ENCODE data around the gene MYO1D.

DNA sequence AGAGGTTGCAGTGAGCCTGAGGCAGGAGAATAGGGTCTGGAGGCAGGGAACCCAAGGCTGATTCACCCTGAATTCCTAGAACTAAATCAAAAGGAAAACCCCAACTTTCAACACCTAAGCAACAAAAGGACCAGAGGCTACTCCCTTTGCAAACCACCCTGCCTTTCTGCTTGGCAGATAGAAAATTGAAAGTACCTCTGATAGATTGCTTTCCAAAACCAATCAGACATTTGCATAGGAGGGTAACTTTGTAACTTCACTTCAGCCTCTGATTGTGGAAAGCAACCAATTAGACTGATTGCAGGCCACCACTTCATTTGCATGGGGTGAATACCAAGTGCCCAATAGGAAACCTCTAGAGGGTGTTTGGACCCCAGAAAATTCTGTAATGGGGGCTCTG, 40.2 kb upstream of the MYO1D start:
- TF ChIP-seq, protein P1, sequence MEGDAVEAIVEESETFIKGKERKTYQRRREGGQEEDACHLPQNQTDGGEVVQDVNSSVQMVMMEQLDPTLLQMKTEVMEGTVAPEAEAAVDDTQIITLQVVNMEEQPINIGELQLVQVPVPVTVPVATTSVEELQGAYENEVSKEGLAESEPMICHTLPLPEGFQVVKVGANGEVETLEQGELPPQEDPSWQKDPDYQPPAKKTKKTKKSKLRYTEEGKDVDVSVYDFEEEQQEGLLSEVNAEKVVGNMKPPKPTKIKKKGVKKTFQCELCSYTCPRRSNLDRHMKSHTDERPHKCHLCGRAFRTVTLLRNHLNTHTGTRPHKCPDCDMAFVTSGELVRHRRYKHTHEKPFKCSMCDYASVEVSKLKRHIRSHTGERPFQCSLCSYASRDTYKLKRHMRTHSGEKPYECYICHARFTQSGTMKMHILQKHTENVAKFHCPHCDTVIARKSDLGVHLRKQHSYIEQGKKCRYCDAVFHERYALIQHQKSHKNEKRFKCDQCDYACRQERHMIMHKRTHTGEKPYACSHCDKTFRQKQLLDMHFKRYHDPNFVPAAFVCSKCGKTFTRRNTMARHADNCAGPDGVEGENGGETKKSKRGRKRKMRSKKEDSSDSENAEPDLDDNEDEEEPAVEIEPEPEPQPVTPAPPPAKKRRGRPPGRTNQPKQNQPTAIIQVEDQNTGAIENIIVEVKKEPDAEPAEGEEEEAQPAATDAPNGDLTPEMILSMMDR (IDR thresholded peaks at IDR 0.05): no peak
- no peak for TF ChIP-seq EZH2 (IDR thresholded peaks at IDR 0.05; ENCODE audit: borderline replicate concordance, insufficient read depth, low read depth, low read length, poor library complexity, severe bottlenecking)
